Ovary (tissue), 9 donors: Measurements from ENCODE around the gene PPP2R2B. TPM values are rescaled to one million over a fixed set of nuclear protein-coding genes. Genes with fewer than 3 reads are reported as not detected.
A peak's percentile ranks its signal among the peaks of the same experiment; 100 is the strongest.

Experiments
- DNase-seq, 5 donors: peaks; one replicate each; pipeline ENCODE4 v3.0.0-alpha.2; 2019 to 2020
- H3K27ac ChIP-seq, 2 donors: fragments of 200-600 bp; one replicate each; pipeline versions ENCODE4 v1.5.1 to v1.8.0; 2019 to 2022
- H3K27me3 ChIP-seq: fragments of 200-600 bp; one replicate; pipeline ENCODE4 v1.8.0; 2022
- H3K36me3 ChIP-seq: fragments of 200-600 bp; sonication (generic); one replicate; pipeline ENCODE4 v1.5.1; 2019
- H3K4me1 ChIP-seq: one replicate; pipeline ENCODE4 v1.8.1; 2013; ENCODE audit warnings: mild to moderate bottlenecking, moderate library complexity; ENCODE audit not compliant: insufficient read depth
- H3K4me3 ChIP-seq: fragments of 200-600 bp; sonication (generic); one replicate; pipeline ENCODE4 v1.5.1; 2017
- H3K9me3 ChIP-seq, 2 donors: fragments of 200-600 bp in 1 of 2; sonication (generic) in 1 of 2; one replicate each; pipeline versions ENCODE4 v1.5.1 to v1.8.1; 2013 to 2019; ENCODE audit warnings: mild to moderate bottlenecking in 1 of 2, moderate library complexity in 1 of 2
- CTCF ChIP-seq, 3 donors: fragments of 450-650 bp in 2 of 3; fragments of 200-600 bp in 1 of 3; IDR thresholded peaks; one replicate each; pipeline versions ENCODE4 v1.5.1 to v1.8.0; 2016 to 2022; ENCODE audit warnings: antibody characterized with exemption in 3 of 3, mild to moderate bottlenecking in 1 of 3
- EP300 ChIP-seq: sonication (generic); formaldehyde crosslinking; IDR thresholded peaks from one replicate; pipeline ENCODE4 v1.6.1; 2017; ENCODE audit warnings: antibody characterized with exemption
- POLR2A ChIP-seq: fragments of 450-650 bp; IDR thresholded peaks from one replicate; pipeline ENCODE4 v1.6.1; 2017; ENCODE audit warnings: antibody characterized with exemption, mild to moderate bottlenecking, moderate library complexity
- WGBS, 3 donors: extraction: QIAGEN DNeasy Blood & Tissue Kit in 1 of 3; methylation state at CpG; one replicate each; pipeline versions ENCODE4 v1.1.5 to v1.1.7; 2013 to 2017; 5-methylcytosine and 5-hydroxymethylcytosine counted together
- intact Hi-C, 4 donors: fragments of 100-400 bp; cut with DNase I; formaldehyde crosslinking; loops; one replicate each; pipeline versions ENCODE4 v1.11.0 to v1.15.1; 2022 to 2023
- polyA plus RNA-seq, 2 donors: library from polyadenylated mRNA; stranded (reverse); fragments of 200-250 nt in 1 of 2; fragments of 350-450 nt in 1 of 2; fragmentation: Illumina TruSeq in 1 of 2; extraction: RNeasy Lipid Tissue Mini Kit (QIAGEN cat#74804) in 1 of 2; gene quantifications; one replicate each; pipeline ENCODE4 v1.2.3, GENCODE V29; 2013 to 2014
- total RNA-seq, 7 donors: library from RNA; depleted of rRNA in 2 of 7; stranded (reverse); fragments of >200 nt in 2 of 7; fragmentation: NEBNext Ultra II Directional in 3 of 7; extraction: Animal tissue kit (Norgen Biotek cat#: 25700) in 3 of 7; gene quantifications; one replicate each; pipeline versions ENCODE4 v1.1.0 to v1.2.4, GENCODE V29; 2016 to 2023
- donor health status: DM: no; HTN: no; CAD: no; lungs with moderate emphysema.
- donor health status: DM: no; HTN: no; CAD: no.
- donor health status: Bipolar disorder and iron deficiency.
- donor health status: DM: yes; HTN: yes; CAD: no.
- donor health status: DM: no; HTN: no; CAD: no.
- donor health status: DM: yes; HTN: yes; CAD: no.

Gene PPP2R2B
- total and polyA plus RNA-seq, 9 donors: 0.12 to 20.8 (median 1.2) TPM; not detected in 1

DNA sequence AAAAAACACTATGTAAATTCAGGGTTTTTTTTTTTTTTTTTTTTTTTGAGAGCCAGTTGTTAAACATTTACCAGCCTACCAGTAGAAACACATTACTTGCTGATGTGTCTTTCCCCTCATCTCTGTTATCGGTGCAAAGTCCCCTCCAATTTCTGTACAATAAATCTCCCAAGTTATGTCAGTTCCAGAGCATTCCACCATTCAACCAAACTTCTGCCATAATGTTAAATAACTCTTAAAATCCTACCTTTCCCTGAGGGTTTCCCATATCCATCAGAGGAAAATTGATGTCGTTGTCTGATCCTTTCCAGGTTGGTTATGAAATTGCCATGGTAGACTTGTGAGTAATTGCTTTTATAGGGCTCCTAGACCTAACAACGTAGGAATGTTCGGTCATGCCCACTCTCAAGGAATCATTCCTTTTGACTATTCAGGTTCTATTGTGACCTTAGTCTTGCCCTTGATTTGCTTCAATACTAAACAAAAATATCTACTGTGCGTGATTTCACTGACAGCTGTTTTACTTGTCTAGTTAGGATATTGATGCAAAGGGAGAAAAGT is 5.6 kb upstream of the PPP2R2B start:
- Histone ChIP-seq H3K36me3 (no peaks in the 10 kb centered on the region), H3K4me3 (no peak overlapping the region), H3K4me1 (no peaks in the 10 kb centered on the region), H3K27me3 (no peaks in the 10 kb centered on the region), H3K27ac (no peak overlapping the region), H3K9me3 (no peaks in the 10 kb centered on the region)
- TF ChIP-seq CTCF (IDR thresholded peaks at IDR 0.05) (no peak), EP300 (no peak), POLR2A (no peak)
- whole genome bisulfite sequencing, 3 donors: 73 to 87% (median 77%) methylated on average over 5 of the region's 5 CpGs
- intact Hi-C loops: no loop called here
- DNase-seq: no peak

- TF ChIP-seq POLR2A (no peak), EP300 (no peak), CTCF (IDR thresholded peaks at IDR 0.05) (no peak)
- H3K4me1 ChIP-seq: no peaks in the 10 kb centered on the region
- DNase-seq: no peak
- H3K9me3 ChIP-seq: no peaks in the 10 kb centered on the region
- intact Hi-C loops: no loop called here
- no peak overlapping the region for H3K27ac ChIP-seq
- H3K36me3 ChIP-seq: no peaks in the 10 kb centered on the region
- no peak overlapping the region for H3K4me3 ChIP-seq
- 70 to 82% (median 76%) methylated on average over 2 of the region's 2 CpGs for WGBS, 3 donors
- no peaks in the 10 kb centered on the region for H3K27me3 ChIP-seq
These were observed 5.0 kb upstream of the PPP2R2B start for GRCh38 chr5:146883511-146883910.

DNA sequence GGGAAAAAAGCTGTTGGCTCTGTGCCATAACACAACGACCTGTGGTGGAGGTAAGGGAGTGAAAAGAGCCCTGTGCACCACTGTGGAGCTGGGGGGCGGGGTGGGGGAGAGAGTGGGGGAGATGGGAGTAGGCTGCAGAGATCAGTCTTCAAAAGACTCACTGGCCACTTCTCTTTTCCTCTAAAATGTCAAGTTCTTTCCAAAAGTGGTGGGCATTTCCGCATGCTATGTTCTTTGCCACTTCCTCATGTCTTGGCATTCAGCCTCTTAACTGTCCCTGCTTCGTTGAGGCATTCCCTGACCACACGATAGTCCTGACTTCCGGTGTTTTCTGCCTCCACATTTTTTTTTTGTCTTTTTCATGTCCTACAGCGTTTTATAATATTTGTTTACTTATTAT is 2.4 kb upstream of the PPP2R2B start:
- H3K4me1 ChIP-seq: peaks cover 1% of the 10 kb centered on the region
- intact Hi-C loops: no loop called here

GRCh38 chr5:146877783-146878475 is 628 bp downstream of the PPP2R2B start:
- Histone ChIP-seq H3K9me3 (no peaks in the 10 kb centered on the region), H3K27me3 (no peaks in the 10 kb centered on the region), H3K27ac (no peak overlapping the region), H3K36me3 (no peaks in the 10 kb centered on the region), H3K4me3 (peak overlapping the region; percentile 43), H3K4me1 (peaks cover 1% of the 10 kb centered on the region)
- no peak for TF ChIP-seq POLR2A
- no peak for TF ChIP-seq CTCF (IDR thresholded peaks at IDR 0.05)
- no peak for TF ChIP-seq EP300
- DNase-seq: no peak
- intact Hi-C loops: no loop called here
- 1% methylated on average over 55 to 59 of the region's 59 CpGs for WGBS, 3 donors

More for the DNA sequence above, 2.4 kb upstream of the PPP2R2B start:
- TF ChIP-seq EP300 (no peak), POLR2A (no peak), CTCF (IDR thresholded peaks at IDR 0.05) (no peak)
- Histone ChIP-seq H3K36me3 (no peaks in the 10 kb centered on the region), H3K27ac (no peak overlapping the region), H3K27me3 (no peaks in the 10 kb centered on the region), H3K9me3 (no peaks in the 10 kb centered on the region), H3K4me3 (no peak overlapping the region)
- DNase-seq: no peak
- WGBS, 3 donors: 65 to 66% (median 65%) methylated on average over 7 of the region's 7 CpGs
